ENCODE measurements around the gene PRND. TPM values are rescaled to one million over a fixed set of nuclear protein-coding genes. Genes with fewer than 3 reads are reported as not detected.
"Not testable (repeated sequence)": the region's sequence is repeated elsewhere in the genome, so short reads cannot be mapped to it uniquely, and the experiment has no call there.

PRND gene, protein sequence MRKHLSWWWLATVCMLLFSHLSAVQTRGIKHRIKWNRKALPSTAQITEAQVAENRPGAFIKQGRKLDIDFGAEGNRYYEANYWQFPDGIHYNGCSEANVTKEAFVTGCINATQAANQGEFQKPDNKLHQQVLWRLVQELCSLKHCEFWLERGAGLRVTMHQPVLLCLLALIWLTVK
- not detected in 2 replicates for total RNA-seq (2014; rRNA removed; shearing (Covaris generic))

DNA sequence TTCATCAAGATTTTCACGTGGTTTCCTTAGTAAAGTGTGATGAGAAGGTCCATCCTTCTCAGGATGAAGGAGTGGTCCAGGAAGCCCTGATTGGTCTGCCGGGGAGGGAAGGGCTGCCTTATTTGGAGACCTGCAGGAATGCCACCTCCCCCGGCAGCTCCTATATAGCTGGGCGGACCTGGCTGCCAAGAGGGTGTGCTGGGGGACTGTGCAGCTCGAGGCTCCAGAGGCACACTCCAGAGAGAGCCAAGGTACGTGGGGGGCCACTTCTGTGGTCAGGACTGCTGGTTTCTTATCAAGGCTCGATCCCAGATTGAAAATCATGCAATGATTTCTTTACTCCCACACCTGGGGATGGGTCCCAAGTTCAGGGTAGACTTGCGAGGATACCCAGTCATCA lies at the start of gene PRND:
Gene PRND (plus strand): TSS at position 191 of the 400 bp plus-strand sequence. CDS start 2,643 bp downstream, outside the sequence.
- DNase-seq (ENCODE audit: low spot score) = no peak

DNA sequence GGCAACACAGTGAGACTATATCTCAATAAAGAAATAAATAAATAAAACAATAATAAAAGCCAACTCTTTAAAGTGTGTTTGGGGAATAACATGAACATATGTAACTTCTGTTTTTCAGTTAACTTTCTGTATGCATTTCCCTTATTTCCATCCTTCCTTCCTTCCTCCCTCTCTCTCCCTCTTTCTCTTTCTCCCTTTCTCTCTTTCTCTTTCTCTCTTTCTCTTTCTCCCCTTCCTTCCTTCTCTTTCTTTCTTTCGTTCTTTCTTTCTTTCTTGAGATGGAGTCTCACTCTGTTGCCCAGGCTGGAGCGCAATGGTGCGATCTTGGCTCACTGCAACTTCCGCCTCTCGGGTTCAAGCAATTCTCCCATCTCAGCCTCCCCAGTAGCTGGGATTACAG lies 48.8 kb upstream of the PRND start:
- no peak for DNase-seq (ENCODE audit: low spot score)

DNA sequence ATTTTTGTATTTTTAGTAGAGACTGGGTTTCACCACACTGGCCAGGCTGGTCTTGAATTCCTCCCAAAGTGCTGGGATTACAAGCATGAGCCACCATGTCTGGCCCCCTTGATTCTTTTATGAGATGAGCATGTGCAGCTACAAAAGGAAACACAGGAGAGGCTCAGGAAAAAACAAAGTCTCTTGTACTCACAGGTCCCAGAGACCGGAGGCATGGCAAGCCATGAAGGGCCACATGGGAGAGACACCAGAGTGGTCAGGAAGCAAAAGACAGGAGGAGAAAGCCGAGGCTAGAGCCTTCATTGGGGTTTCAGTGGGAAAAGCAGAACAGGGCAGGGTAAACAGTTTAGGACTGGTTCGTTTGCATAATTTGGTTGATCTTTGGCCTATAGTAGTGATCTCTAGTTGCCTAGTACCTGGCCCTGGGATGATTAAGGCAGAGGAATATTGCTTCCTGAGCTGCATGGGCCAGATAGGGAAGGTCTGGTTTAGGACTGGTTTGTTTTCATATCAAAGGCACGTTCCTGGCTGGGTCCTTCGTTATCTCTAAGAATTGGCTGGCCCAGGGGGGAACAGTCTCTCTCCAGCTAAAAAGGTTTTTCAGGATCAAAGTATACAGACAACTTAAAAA lies 48.2 kb upstream of the PRND start:
- DNase-seq (ENCODE audit: low spot score) = no peak

DNA sequence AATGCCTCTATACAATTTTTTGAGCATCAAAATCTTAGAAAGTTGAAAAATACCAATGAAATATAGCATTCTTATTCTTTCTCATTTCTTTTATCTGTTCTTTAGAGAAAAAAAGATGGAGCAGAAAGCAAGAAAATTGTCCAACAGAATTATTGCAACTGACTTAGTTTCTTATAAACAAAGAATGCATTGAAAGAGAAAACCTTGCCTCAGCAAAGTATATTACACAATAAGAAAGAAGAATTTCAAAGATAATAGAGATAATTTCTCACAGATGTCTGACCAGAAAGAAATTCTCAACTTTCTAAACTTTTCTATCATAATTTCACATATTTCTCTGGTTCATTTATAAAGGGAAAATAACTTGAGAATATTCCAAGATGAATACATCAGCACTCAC lies 47.0 kb upstream of the PRND start:
- no peak for DNase-seq (ENCODE audit: low spot score)

DNA sequence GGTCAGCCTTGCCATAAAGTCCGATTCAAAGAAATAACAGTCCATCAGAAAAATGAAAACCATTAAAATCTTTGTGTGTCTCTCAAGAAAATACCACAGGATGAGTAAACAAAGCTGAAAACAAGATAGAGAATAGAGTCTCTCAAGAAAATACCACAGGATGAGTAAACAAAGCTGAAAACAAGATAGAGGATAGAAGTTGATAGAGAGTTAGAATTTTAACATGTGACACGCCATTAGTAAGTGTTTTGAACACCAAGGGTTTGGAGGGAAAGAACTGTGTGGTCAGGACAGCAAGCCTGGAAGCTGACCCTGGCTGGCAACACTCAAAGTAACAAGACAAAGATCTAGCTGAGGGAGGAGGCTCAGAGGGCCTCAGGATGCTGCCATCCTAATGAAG lies 43.9 kb upstream of the PRND start:
- no peak for DNase-seq (ENCODE audit: low spot score)

DNA sequence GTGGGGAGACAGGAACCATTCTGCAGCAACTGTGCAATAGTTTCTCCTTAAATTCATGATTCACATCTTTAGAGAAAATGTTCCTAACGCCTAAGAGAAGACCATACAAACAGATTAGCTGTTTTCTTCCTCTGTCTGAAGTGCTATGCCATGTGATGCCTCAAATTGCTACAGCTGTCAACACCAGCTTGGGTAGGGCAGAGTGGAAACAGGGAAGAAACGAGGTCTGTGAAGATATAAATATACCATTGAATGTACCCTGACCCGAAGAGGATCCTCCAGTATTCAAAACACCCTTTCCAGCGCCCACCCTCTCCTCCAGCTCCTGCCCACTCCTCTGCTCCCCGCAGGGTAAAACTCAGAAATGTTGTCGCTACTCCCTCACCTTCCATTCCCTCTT lies 40.3 kb upstream of the PRND start:
- DNase-seq (ENCODE audit: low spot score) = no peak

DNA sequence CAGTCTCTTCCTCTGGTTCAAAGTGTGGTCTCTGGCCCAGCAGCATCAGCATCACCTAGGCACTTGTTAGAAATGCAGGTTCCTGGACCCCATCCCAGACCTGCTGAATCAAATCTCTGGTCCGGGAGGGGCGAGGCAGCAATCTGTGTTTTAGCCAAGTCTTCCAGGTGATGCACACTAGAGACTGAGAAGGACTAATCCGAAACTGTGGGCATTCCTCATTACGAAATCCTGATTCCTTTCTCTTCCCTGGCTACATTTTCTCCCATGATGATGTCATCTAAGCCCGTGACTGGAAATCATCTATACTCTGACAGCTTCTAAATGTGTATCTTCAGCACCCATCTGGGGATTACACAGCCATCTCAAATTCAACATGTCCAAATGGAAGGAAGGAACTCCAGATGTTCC lies 39.7 kb upstream of the PRND start:
- no peak for DNase-seq (ENCODE audit: low spot score)

DNA sequence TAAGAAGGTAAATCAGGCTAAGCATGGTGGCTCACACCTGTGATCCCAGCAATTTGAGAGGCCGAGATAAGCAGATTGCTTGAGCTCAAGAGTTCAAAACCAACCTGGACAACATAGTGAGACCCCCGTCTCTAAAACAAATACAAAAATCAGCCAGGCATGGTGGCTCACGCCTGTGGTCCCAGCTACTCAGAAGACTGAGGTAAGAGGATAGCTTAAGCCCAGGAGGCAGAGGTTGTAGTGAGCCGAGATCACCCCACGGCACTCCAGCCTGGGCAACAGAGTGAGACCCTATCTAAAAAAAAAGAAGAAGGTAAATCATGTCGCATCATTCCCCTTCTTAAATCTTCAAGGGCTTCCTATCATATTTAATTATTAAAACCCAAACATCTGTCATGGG lies 39.0 kb upstream of the PRND start:
- DNase-seq (ENCODE audit: low spot score) = no peak

DNA sequence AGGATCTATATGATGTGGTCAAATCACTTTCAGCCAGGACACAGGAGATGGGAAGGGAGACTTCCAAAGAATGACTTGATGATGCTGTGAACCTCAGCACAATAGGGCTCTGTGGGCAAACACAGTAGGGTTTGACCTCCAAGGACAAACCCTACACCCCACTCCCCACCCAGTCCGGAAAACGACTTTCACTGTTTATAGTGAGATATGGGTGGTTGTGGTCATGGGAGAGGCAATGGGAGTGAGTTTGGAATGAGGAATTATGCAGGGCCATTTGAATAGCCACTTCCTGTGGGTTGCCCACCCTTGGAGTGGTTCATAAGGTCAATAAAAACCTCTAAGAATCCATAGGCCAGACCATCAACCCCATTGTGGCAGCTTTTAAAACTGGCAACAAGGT lies 38.4 kb upstream of the PRND start:
- DNase-seq (ENCODE audit: low spot score) = peak; percentile 38

DNA sequence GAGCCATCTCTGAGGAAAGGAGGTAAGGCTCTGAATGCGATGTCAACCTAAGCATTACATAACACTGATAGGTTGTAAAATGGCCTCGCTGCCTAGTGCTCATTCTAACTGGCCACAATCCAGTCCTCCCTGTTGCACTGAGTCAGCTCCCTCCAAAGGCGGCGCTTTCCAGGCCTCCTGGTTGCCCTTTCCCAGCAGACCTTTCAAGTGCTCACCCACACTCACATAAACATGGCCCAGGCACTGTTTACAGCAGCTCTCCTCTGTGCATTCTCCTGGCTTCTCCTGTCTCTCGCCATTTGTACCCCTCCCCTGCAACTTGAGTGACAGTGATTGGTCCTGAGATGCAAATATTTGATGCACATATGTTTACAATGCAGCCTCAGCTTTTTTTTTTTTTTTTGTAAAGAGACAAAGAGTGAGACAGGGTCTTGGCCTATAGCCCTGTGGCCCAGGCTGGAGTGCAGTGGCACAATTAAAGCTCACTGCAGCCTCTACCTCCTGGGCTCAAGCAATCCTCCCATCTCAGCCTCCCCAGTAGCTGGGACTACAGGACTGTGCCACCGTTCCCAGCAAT lies 36.8 kb upstream of the PRND start:
- no peak for DNase-seq (ENCODE audit: low spot score)

DNA sequence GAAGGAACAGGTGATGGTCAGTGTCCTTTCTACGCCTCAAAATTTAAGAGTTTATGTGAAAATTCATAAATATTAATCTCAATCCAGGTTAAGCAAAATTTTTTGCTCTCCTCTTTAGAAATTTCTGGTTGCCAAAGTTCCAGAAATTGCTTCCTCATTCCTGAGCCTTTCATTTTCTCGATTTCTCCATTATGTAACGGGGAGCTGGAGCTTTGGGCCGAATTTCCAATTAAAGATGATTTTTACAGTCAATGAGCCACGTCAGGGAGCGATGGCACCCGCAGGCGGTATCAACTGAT lies 35.8 kb upstream of the PRND start:
- DNase-seq (ENCODE audit: low spot score) = peak; percentile 23

DNA sequence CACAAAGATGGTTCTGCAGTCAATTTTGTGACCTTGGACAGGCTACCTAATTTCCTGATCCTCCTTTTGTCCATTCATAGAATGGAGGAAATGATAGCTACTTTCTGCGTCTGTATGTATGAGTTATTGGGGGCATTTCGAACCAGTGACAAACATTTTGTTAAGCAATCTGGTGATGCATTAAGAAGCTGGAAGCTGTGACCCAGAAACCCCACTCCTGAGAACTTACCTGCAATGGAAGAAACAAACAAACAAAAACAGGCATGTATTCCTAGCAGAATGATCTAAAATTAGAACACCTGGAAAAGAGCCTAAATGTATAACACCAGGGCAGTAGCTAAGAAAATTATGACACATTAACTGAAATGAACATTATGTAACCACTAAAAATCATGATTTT lies 33.4 kb upstream of the PRND start:
- DNase-seq (ENCODE audit: low spot score) = no peak

DNA sequence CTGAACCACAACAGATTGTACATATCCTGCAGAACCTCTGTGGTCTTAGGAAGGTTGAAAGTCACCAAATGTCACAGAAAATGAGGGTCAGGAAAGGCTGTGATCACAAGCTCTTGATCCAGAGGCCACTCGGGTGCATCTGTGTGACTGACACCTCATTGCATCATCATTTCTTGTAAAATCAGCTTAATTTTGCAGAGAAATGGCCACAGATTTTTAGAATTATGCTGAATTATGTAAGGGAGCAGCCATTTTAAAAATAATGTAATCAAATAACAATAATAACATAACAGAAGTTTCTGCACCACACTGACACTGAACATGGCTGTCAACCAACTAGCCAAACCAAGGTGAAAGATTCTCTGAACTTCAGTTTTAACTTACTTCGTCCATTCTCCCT lies 32.5 kb upstream of the PRND start:
- no peak for DNase-seq (ENCODE audit: low spot score)

DNA sequence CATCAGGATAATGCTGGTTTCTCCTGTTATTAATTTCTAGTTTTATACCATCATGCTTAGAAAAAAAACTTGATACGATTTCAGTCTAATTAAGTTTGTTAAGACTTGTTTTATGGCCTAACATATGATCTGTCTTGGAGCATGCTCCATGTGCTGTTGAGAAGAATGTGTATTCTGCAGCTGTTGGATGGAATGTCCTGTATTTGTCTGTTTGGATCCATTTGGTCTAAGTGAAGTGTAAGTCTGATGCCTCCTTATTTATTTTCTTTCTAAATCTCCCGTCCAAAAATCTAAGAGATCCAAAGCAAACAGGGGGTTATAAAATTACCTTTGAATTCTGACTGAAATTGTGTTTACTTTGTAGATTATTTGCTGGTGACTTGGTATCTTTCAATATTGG lies 30.0 kb upstream of the PRND start:
- no peak for DNase-seq (ENCODE audit: low spot score)

DNA sequence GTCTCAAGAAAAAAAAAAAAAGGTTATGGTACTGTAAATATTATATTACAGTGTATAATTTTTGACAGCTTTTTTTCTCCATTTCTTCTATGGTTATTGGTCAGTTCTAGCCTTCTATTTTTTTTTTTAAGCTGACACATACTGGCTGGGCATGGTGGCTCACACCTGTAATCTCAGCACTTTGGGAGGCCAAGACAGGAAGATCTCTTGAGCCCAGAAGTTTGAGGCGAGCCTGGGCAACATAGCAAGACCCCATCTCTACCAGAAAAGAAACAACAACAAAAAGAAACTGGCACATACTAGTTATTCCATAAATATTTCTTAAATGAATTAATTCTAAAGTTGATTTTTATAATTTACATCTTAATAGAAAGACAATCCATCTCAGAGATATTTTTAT lies 27.6 kb upstream of the PRND start:
- DNase-seq (ENCODE audit: low spot score) = no peak

DNA sequence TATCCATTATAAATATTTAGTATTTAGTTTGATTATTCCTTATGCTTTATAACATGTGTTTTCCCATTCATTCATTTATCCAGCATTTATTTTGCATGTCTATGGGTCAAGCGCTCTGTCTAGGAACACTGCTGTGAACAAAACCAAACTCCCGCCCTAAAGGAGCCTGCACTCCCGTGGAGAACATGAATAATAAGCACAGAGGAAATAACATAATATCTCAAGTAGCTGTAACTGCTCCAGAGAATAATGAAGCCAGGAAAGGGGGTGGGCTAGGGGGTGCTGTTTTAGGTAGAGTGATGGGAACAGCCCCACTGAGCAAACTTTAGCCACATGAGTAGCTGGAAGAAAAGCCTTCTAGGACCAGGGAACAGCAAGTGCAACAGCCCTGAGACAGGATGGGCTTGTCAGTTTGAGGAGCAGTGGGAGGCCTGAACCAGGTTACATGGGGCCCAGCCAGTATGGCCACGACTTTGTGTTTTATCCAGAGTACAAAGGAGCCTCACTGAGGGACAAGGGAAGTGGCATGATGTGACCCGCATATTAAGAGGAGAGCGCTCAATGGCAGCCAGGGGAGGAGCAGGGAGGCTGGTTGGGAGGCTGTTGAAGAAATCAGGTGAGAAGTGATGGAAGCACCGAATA lies 24.4 kb upstream of the PRND start:
- DNase-seq (ENCODE audit: low spot score) = no peak

DNA sequence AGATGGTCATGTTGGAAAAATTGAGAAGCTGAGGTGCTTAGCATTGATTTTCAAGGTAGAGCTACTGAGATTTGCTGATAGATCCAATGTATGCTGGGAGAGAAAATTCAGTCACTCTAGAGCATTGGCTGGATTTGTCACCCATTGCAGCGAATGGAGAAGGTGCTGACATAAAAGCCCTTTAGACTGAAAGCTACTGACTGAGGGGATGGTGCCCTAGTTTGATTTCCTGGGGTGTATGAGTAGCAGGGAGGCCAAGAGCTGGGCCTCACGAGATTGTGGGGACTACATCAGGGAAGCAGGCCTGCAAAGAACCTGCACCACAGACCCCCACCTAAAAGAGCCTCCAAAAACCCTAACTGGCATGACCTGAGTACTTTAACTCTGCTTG lies 23.9 kb upstream of the PRND start:
- no peak for DNase-seq (ENCODE audit: low spot score)

DNA sequence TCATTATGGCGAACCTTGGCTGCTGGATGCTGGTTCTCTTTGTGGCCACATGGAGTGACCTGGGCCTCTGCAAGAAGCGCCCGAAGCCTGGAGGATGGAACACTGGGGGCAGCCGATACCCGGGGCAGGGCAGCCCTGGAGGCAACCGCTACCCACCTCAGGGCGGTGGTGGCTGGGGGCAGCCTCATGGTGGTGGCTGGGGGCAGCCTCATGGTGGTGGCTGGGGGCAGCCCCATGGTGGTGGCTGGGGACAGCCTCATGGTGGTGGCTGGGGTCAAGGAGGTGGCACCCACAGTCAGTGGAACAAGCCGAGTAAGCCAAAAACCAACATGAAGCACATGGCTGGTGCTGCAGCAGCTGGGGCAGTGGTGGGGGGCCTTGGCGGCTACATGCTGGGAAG lies 22.5 kb upstream of the PRND start:
- no peak for DNase-seq (ENCODE audit: low spot score)

DNA sequence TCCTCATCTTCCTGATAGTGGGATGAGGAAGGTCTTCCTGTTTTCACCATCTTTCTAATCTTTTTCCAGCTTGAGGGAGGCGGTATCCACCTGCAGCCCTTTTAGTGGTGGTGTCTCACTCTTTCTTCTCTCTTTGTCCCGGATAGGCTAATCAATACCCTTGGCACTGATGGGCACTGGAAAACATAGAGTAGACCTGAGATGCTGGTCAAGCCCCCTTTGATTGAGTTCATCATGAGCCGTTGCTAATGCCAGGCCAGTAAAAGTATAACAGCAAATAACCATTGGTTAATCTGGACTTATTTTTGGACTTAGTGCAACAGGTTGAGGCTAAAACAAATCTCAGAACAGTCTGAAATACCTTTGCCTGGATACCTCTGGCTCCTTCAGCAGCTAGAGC lies 21.8 kb upstream of the PRND start:
- DNase-seq (ENCODE audit: low spot score) = no peak

DNA sequence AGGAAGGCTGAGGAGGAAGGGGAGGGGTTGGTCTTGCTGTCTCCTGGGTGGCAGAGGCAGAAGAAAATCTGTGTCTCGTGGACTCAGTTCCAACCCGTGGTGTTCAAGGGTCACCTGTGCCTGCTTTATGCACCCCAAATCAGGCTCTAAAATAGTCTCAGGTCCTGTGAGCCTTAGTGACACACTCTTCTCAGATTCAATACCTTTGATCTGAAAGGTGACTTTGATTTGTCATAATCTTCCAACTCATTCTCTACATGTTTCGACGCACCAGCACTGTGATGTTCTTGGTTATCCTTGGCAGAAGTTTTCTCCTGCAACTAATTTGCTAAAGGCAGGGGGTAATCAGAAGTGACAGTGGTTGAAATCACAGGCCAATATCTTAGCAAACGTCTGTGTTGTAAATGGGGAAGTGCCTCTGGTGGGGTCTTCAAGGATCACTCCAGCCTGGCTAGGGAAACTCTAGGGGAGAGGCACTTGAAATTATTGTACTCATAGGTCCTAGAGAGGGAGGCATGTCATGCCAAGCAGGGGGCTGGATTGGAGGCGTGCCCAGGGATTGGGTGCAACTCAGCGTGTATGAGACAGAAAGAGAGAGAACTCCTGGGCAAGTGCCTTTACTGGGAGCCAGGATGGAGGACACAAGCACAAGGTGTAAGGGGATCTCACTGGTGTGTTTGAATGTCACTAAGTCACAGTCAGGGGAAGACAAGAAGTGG lies 19.0 kb upstream of the PRND start:
- no peak for DNase-seq (ENCODE audit: low spot score)

DNA sequence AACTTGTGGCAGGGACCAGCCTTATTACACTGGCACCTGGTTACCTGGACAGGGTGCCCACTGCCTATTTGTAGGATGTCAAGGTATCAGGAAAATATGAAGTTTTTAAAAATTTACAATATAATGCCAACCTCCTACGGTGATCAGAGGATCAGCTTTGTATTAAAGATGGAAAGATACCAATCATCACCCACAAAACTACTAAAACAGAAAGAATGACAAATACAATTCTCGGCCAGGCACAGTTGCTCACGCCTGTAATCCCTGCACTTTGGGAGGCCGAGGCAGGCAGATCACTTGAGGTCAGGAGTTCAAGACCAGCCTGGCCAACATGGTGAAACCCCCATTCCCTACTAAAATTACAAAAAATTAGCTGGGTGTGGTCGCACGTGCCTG lies 18.4 kb upstream of the PRND start:
- no peak for DNase-seq (ENCODE audit: low spot score)

DNA sequence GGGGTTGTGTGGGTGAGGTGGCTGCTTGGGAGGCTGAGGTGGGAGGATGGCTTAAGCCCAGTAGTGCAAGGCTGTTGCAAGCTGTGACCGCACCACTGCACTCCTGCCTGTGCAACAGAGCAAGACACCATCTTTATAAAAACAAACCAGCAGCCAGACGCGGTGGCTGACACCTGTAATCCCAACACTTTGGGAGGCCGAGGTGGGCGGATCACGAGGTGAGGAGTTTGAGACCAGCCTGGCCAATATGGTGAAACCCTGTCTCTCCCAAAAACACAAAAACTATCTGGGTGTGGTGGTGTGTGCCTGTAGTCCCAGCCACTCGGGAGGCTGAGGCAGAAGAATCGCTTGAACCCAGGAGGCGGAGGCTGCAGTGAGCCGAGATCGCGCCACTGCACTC lies 14.8 kb upstream of the PRND start:
- not testable (repeated sequence) for DNase-seq (ENCODE audit: low spot score)

DNA sequence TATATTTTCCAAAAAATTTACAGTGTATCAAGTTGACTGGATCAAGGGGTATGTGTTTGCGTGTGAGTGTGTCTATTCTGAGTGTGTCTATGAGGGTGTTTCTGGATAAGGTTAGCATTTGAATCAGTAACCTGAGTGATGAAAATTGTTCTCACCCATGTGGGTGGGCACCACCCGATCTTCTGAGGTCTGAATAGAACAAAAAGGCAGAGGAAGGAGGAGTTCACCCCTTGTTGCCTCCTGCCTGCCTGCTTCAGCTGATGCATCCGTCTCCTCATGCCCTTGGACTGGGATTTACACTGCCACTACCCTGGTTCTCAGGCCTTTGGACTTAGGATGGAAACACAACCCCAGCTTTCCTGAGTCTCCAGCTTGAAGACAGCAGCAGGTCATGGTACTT lies 13.7 kb upstream of the PRND start:
- no peak for DNase-seq (ENCODE audit: low spot score)

All from HT-29 (cell line).